Neural progenitor cell (in vitro differentiated cells): Measurements from ENCODE around the gene PPP1CA. TPM values are rescaled to one million over a fixed set of nuclear protein-coding genes. Genes with fewer than 3 reads are reported as not detected.

Experiments
- DNase-seq: peaks from one replicate; pipeline ENCODE4 v3.0.0-alpha.2; 2016; ENCODE audit warnings: low spot score
- H2AFZ ChIP-seq: fragments of 200-600 bp; sonication (generic); replicated peaks from 2 replicates; pipeline ENCODE4 v1.6.1; 2016; ENCODE audit warnings: antibody characterized with exemption
- H3F3A ChIP-seq: fragments of 200-600 bp; sonication (generic); 2 replicates; pipeline ENCODE4 v1.6.1; 2016; ENCODE audit warnings: antibody characterized with exemption, low read depth
- H3K27ac ChIP-seq: fragments of 200-600 bp; sonication (generic); 2 replicates; pipeline ENCODE4 v1.5.1; 2016; ENCODE audit warnings: mild to moderate bottlenecking
- H3K27me3 ChIP-seq: fragments of 200-600 bp; sonication (generic); 2 replicates; pipeline ENCODE4 v1.6.1; 2016; ENCODE audit warnings: mild to moderate bottlenecking, moderate library complexity
- H3K36me3 ChIP-seq: fragments of 200-600 bp; sonication (generic); 2 replicates; pipeline ENCODE4 v1.5.1; 2016
- H3K4me1 ChIP-seq: fragments of 200-600 bp; sonication (generic); 2 replicates; pipeline ENCODE4 v1.6.1; 2016; ENCODE audit warnings: mixed run types
- H3K4me2 ChIP-seq: fragments of 200-600 bp; sonication (generic); 2 replicates; pipeline ENCODE4 v1.6.1; 2016
- H3K4me3 ChIP-seq: fragments of 200-600 bp; sonication (generic); 2 replicates; pipeline ENCODE4 v1.5.1; 2016
- H3K79me2 ChIP-seq: fragments of 200-600 bp; sonication (generic); 2 replicates; pipeline ENCODE4 v1.6.1; 2016; ENCODE audit warnings: low read depth
- H3K9ac ChIP-seq: fragments of 200-600 bp; sonication (generic); 2 replicates; pipeline ENCODE4 v1.6.1; 2016
- H3K9me3 ChIP-seq: fragments of 200-600 bp; sonication (generic); 2 replicates; pipeline ENCODE4 v1.5.1; 2016; ENCODE audit warnings: low read depth
- H4K20me1 ChIP-seq: fragments of 200-600 bp; sonication (generic); 2 replicates; pipeline ENCODE4 v1.6.1; 2016; ENCODE audit warnings: low read depth
- H3K27ac Mint-ChIP-seq: 3 replicates; pipeline ENCODE4 v1.8.0; 2021; ENCODE audit warnings: mixed read lengths
- H3K27me3 Mint-ChIP-seq: 2 replicates; pipeline ENCODE4 v1.8.0; 2022; ENCODE audit warnings: low read depth, mild to moderate bottlenecking, inconsistent platforms, moderate library complexity, mixed read lengths; ENCODE audit not compliant: insufficient read depth
- H3K36me3 Mint-ChIP-seq: 3 replicates; pipeline ENCODE4 v1.8.0; 2021; ENCODE audit warnings: mixed read lengths
- H3K4me1 Mint-ChIP-seq: 3 replicates; pipeline ENCODE4 v1.8.0; 2021; ENCODE audit warnings: mixed read lengths
- H3K4me3 Mint-ChIP-seq: 3 replicates; pipeline ENCODE4 v1.8.0; 2021; ENCODE audit warnings: mild to moderate bottlenecking, moderate library complexity, mixed read lengths
- H3K9me3 Mint-ChIP-seq: 3 replicates; pipeline ENCODE4 v1.8.0; 2020; ENCODE audit warnings: mixed read lengths
- CTCF ChIP-seq: fragments of 200-600 bp; sonication (generic); IDR thresholded peaks from 2 replicates; pipeline ENCODE4 v1.5.1; 2017; ENCODE audit warnings: antibody characterized with exemption, mild to moderate bottlenecking
- EZH2 ChIP-seq: fragments of 200-600 bp; sonication (generic); IDR thresholded peaks from 2 replicates; pipeline ENCODE4 v1.6.1; 2017; ENCODE audit warnings: antibody characterized with exemption, mild to moderate bottlenecking, moderate library complexity
- EZH2phosphoT487 ChIP-seq: fragments of 200-600 bp; sonication (generic); IDR thresholded peaks from 2 replicates; pipeline ENCODE4 v1.6.1; 2017; ENCODE audit warnings: antibody characterized with exemption
- total RNA-seq: library from RNA; depleted of rRNA; stranded (reverse); fragments of >200 nt; gene quantifications from 2 replicates; pipeline ENCODE4 v1.2.3, GENCODE V29; 2015; ENCODE audit warnings: low replicate concordance

Gene PPP1CA
- total RNA-seq, 1 donor from 2014 or later, result 102 TPM

DNA sequence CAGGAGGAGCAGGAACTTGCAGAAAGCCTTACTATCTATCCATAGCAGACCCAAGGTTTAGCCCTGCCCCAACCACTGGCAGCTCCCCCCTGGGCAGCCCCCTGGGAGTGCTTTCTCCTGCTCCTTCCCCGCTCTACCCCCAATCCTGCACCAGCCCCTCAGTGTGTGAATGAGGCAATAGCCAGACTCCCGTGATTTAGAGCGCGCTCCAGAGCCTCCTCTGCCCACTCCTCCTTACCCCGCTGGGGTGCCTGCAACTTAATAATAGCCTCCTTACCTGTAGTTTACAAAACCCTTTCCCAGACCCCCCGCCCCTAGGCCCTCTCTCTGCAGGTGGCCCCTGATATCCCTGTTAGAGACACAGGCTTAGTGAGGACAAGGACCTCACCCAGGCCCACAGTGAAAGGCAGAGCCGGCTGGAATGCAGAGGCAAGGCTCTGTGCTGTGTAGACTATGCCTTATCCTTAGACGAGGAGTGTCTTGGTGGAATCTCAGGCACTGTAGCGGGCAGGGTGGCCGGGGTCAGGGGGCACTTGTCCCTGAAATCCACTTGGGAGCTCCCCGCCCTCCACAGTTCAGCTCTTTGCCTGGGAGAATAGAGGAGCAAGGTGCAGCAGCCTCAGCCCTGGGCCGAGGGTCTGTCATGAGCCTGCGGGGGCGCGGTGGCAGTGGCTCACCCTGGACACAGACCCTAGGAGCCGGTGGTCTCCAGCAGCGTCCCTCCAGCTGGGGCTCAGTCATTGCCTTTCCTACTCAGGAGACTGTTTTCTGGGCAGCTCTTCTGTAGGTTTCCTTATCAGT, 9.5 kb upstream of the PPP1CA start:
- Mint-ChIP-seq H3K9me3 (no peaks in the 10 kb centered on the region), H3K27me3 (peaks cover 18% of the 10 kb centered on the region), H3K36me3 (no peaks in the 10 kb centered on the region), H3K4me1 (peaks cover 23% of the 10 kb centered on the region), H3K4me3 (peak overlapping the region; percentile 50), H3K27ac (peak overlapping the region; percentile 14)
- TF ChIP-seq CTCF (no peak), EZH2phosphoT487 (no peak), EZH2 (no peak)
- Histone ChIP-seq H2AFZ (no peak overlapping the region), H3K4me2 (peak overlapping the region; percentile 42), H3K4me1 (peaks cover 22% of the 10 kb centered on the region), H3K36me3 (no peaks in the 10 kb centered on the region), H3K27ac (no peak overlapping the region), H3K4me3 (no peak overlapping the region), H4K20me1 (no peaks in the 10 kb centered on the region), H3K79me2 (no peaks in the 10 kb centered on the region), H3K27me3 (peaks cover 25% of the 10 kb centered on the region), H3K9ac (no peak overlapping the region), H3K9me3 (no peaks in the 10 kb centered on the region), H3F3A (peaks cover 19% of the 10 kb centered on the region)
- peak; percentile 54 for DNase-seq

DNA sequence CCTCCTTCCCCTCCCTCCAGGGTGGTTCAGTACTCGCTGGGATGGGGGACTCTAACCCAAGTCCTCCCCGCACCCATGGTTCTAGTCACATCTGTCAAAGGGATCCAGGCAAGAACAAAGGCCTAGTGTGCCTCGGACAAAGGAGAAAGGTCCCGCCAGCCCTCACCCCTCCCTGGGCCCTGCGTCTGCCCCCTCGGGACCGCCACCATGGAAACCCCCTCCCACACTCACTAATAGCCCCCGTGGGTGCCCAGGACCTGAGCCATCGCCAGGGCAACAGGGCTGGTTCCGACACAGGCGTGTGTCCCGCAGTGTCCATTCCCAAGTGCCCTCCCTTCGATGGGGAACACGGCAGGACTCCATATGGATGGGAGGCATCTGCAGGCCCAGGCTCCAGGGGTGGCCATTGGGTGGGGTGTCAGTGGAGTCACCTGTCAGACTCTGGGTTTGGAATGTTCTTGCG, 8.7 kb upstream of the PPP1CA start:
- Mint-ChIP-seq H3K27me3 (peaks cover 15% of the 10 kb centered on the region), H3K27ac (no peak overlapping the region), H3K9me3 (no peaks in the 10 kb centered on the region), H3K36me3 (no peaks in the 10 kb centered on the region), H3K4me1 (peaks cover 21% of the 10 kb centered on the region), H3K4me3 (no peak overlapping the region)
- DNase-seq, result no peak
- H3K79me2 ChIP-seq, result no peaks in the 10 kb centered on the region
- no peak overlapping the region for H3K27ac ChIP-seq
- no peaks in the 10 kb centered on the region for H4K20me1 ChIP-seq
- no peak overlapping the region for H3K9ac ChIP-seq
- peaks cover 22% of the 10 kb centered on the region for H3K4me1 ChIP-seq
- peaks cover 13% of the 10 kb centered on the region for H3F3A ChIP-seq
- no peaks in the 10 kb centered on the region for H3K9me3 ChIP-seq
- no peak overlapping the region for H3K4me3 ChIP-seq
- H3K4me2 ChIP-seq, result peak overlapping the region; percentile 17
- TF ChIP-seq EZH2 (no peak), CTCF (no peak), EZH2phosphoT487 (no peak)
- H3K36me3 ChIP-seq, result no peaks in the 10 kb centered on the region
- H2AFZ ChIP-seq, result no peak overlapping the region
- H3K27me3 ChIP-seq, result peaks cover 17% of the 10 kb centered on the region

- no peak overlapping the region for H3K4me3 Mint-ChIP-seq
- TF ChIP-seq CTCF (no peak), EZH2 (no peak), EZH2phosphoT487 (no peak)
- Histone ChIP-seq H3K4me2 (peak overlapping the region; percentile 17), H3K9me3 (no peaks in the 10 kb centered on the region), H3K79me2 (no peaks in the 10 kb centered on the region), H3K27me3 (peaks cover 12% of the 10 kb centered on the region), H3F3A (peaks cover 13% of the 10 kb centered on the region), H3K36me3 (no peaks in the 10 kb centered on the region), H3K9ac (no peak overlapping the region), H3K4me1 (peaks cover 20% of the 10 kb centered on the region), H3K4me3 (no peak overlapping the region), H3K27ac (no peak overlapping the region), H2AFZ (no peak overlapping the region), H4K20me1 (no peaks in the 10 kb centered on the region)
- DNase-seq, result peak; percentile 67
- H3K27me3 Mint-ChIP-seq, result peaks cover 12% of the 10 kb centered on the region
- H3K36me3 Mint-ChIP-seq, result no peaks in the 10 kb centered on the region
- no peak overlapping the region for H3K27ac Mint-ChIP-seq
- H3K9me3 Mint-ChIP-seq, result no peaks in the 10 kb centered on the region
- H3K4me1 Mint-ChIP-seq, result peaks cover 21% of the 10 kb centered on the region
Observed at GRCh38 chr11:67409781-67410368, 8.2 kb upstream of the PPP1CA start.
